Calu3 (cell line): Measurements from ENCODE around the gene S100A7A. TPM values are rescaled to one million over a fixed set of nuclear protein-coding genes. Genes with fewer than 3 reads are reported as not detected.

Experiments
- BruUV-seq: library from RNA; stranded (reverse); fragments of 400-500 nt; replicated peaks from 2 replicates; lab custom pipeline; 2021; lab: Mats Ljungman, UMichigan
- CTCF ChIA-PET: fragments of 300-600 bp; sonication (Branson Sonifier 250); formaldehyde crosslinking; loops from one replicate; lab custom pipeline; 2022; ENCODE audit warnings: antibody characterized with exemption; lab: Charles Lee
- DNase-seq: peaks from one replicate; pipeline ENCODE4 v3.0.0; 2022
- H3K27ac Mint-ChIP-seq: one replicate; pipeline ENCODE4 v1.8.0; 2022; ENCODE audit warnings: mixed read lengths; ENCODE audit not compliant: unreplicated experiment
- H3K27me3 Mint-ChIP-seq: one replicate; pipeline ENCODE4 v1.8.0; 2022; ENCODE audit warnings: mixed read lengths; ENCODE audit not compliant: unreplicated experiment
- H3K36me3 Mint-ChIP-seq: one replicate; pipeline ENCODE4 v1.8.0; 2022; ENCODE audit warnings: mild to moderate bottlenecking, moderate library complexity, mixed read lengths; ENCODE audit not compliant: insufficient read depth, unreplicated experiment
- H3K4me1 Mint-ChIP-seq: one replicate; pipeline ENCODE4 v1.8.0; 2022; ENCODE audit warnings: mild to moderate bottlenecking, low read depth, mixed read lengths; ENCODE audit not compliant: unreplicated experiment
- H3K4me3 Mint-ChIP-seq: one replicate; pipeline ENCODE4 v1.8.0; 2022; ENCODE audit warnings: mild to moderate bottlenecking, low read depth, moderate library complexity, mixed read lengths; ENCODE audit not compliant: unreplicated experiment
- H3K9me3 Mint-ChIP-seq: one replicate; pipeline ENCODE4 v1.8.0; 2022; ENCODE audit warnings: low read depth, mixed read lengths; ENCODE audit not compliant: unreplicated experiment
- CTCF ChIP-seq: fragments of 200-600 bp; IDR thresholded peaks from one replicate; pipeline ENCODE4 v1.8.0; 2022; ENCODE audit warnings: antibody characterized with exemption; ENCODE audit not compliant: unreplicated experiment
- intact Hi-C: fragments of 100-400 bp; cut with micrococcal nuclease; formaldehyde crosslinking; loops from one replicate; pipeline ENCODE4 v1.10.0; 2022; ENCODE audit not compliant: unreplicated experiment
- total RNA-seq: library from RNA; stranded (reverse); gene quantifications from 2 replicates; pipeline ENCODE4 v1.2.3, GENCODE V29; 2022

The S100A7A gene
- total RNA-seq, 1 experiment from 2014 or later, result not detected

GRCh38 chr1:153397051-153397923 lies 19.0 kb upstream of the S100A7A start:
- H3K36me3 Mint-ChIP-seq, result no peaks in the 10 kb centered on the region
- CTCF ChIA-PET, result interaction anchor here (0.6 kb wide), 1 partner anchor 330 kb away, joined by 4 read pairs; the partner anchor contains the start of gene INTS3

GRCh38 chr1:153397924-153398651 lies 18.2 kb upstream of the S100A7A start:
- no peak for TF ChIP-seq CTCF
- H3K4me3 Mint-ChIP-seq, result no peak overlapping the region

More at GRCh38 chr1:153397051-153397923, 19.0 kb upstream of the S100A7A start:
- Mint-ChIP-seq H3K27ac (no peak overlapping the region), H3K4me1 (no peaks in the 10 kb centered on the region), H3K27me3 (peaks cover 100% of the 10 kb centered on the region), H3K9me3 (no peaks in the 10 kb centered on the region), H3K4me3 (no peak overlapping the region)
- no peak for TF ChIP-seq CTCF
- no peak for DNase-seq
- BruUV-seq, result no TSS peak
- intact Hi-C loops, result no loop called here

GRCh38 chr1:153399401-153400055 lies 16.8 kb upstream of the S100A7A start:
- Mint-ChIP-seq H3K4me1 (no peaks in the 10 kb centered on the region), H3K4me3 (no peak overlapping the region), H3K27ac (no peak overlapping the region), H3K36me3 (no peaks in the 10 kb centered on the region), H3K9me3 (no peaks in the 10 kb centered on the region), H3K27me3 (peaks cover 100% of the 10 kb centered on the region)
- CTCF ChIA-PET, result no interaction called here
- no peak for DNase-seq
- BruUV-seq, result no TSS peak
- intact Hi-C loops, result no loop called here
- TF ChIP-seq CTCF, result no peak

More at GRCh38 chr1:153397924-153398651, 18.2 kb upstream of the S100A7A start:
- no peaks in the 10 kb centered on the region for H3K36me3 Mint-ChIP-seq
- H3K9me3 Mint-ChIP-seq, result no peaks in the 10 kb centered on the region
- CTCF ChIA-PET, result no interaction called here
- intact Hi-C loops, result no loop called here
- no peaks in the 10 kb centered on the region for H3K4me1 Mint-ChIP-seq
- DNase-seq, result no peak
- H3K27me3 Mint-ChIP-seq, result peaks cover 100% of the 10 kb centered on the region
- no peak overlapping the region for H3K27ac Mint-ChIP-seq
- BruUV-seq, result no TSS peak

- Mint-ChIP-seq H3K36me3 (no peaks in the 10 kb centered on the region), H3K9me3 (no peaks in the 10 kb centered on the region), H3K27me3 (peaks cover 99% of the 10 kb centered on the region), H3K4me1 (no peaks in the 10 kb centered on the region), H3K27ac (no peak overlapping the region), H3K4me3 (no peak overlapping the region)
- no TSS peak for BruUV-seq
- no peak for DNase-seq
- CTCF ChIA-PET, result no interaction called here
- intact Hi-C loops, result no loop called here
- TF ChIP-seq CTCF, result no peak
Observed at GRCh38 chr1:153400244-153400643, 16.1 kb upstream of the S100A7A start.
